ENCODE results near the gene NUP42.
A peak's percentile ranks its signal among the peaks of the same experiment; 100 is the strongest.

DNA sequence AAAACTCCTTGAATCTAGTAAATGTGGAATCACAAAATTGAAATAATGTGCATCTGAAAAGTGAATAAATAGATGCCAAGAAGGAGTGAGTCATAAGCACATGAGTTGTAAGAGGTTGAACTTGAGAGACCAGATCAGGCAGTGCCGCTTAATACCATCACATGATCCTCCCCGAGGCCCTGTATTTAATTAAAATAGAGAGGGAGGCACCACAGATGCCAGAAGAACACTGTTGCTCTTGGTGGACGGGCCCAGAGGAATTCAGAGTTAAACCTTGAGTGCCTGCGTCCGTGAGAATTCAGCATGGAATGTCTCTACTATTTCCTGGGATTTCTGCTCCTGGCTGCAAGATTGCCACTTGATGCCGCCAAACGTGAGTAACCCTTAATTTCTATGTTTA is 64.7 kb downstream of the NUP42 start, which contains the start of gene GPNMB:
- TF ChIP-seq, protein P1, sequence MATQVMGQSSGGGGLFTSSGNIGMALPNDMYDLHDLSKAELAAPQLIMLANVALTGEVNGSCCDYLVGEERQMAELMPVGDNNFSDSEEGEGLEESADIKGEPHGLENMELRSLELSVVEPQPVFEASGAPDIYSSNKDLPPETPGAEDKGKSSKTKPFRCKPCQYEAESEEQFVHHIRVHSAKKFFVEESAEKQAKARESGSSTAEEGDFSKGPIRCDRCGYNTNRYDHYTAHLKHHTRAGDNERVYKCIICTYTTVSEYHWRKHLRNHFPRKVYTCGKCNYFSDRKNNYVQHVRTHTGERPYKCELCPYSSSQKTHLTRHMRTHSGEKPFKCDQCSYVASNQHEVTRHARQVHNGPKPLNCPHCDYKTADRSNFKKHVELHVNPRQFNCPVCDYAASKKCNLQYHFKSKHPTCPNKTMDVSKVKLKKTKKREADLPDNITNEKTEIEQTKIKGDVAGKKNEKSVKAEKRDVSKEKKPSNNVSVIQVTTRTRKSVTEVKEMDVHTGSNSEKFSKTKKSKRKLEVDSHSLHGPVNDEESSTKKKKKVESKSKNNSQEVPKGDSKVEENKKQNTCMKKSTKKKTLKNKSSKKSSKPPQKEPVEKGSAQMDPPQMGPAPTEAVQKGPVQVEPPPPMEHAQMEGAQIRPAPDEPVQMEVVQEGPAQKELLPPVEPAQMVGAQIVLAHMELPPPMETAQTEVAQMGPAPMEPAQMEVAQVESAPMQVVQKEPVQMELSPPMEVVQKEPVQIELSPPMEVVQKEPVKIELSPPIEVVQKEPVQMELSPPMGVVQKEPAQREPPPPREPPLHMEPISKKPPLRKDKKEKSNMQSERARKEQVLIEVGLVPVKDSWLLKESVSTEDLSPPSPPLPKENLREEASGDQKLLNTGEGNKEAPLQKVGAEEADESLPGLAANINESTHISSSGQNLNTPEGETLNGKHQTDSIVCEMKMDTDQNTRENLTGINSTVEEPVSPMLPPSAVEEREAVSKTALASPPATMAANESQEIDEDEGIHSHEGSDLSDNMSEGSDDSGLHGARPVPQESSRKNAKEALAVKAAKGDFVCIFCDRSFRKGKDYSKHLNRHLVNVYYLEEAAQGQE (IDR thresholded peaks at IDR 0.05; ENCODE audit: low read depth), result no peak
- TF ChIP-seq, protein P2, sequence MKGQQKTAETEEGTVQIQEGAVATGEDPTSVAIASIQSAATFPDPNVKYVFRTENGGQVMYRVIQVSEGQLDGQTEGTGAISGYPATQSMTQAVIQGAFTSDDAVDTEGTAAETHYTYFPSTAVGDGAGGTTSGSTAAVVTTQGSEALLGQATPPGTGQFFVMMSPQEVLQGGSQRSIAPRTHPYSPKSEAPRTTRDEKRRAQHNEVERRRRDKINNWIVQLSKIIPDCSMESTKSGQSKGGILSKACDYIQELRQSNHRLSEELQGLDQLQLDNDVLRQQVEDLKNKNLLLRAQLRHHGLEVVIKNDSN (IDR thresholded peaks at IDR 0.05), result peak; percentile 71
